ENCODE results near the gene C3.
"Not testable (repeated sequence)": the region's sequence is repeated elsewhere in the genome, so short reads cannot be mapped to it uniquely, and the experiment has no call there.

Gene C3

DNA sequence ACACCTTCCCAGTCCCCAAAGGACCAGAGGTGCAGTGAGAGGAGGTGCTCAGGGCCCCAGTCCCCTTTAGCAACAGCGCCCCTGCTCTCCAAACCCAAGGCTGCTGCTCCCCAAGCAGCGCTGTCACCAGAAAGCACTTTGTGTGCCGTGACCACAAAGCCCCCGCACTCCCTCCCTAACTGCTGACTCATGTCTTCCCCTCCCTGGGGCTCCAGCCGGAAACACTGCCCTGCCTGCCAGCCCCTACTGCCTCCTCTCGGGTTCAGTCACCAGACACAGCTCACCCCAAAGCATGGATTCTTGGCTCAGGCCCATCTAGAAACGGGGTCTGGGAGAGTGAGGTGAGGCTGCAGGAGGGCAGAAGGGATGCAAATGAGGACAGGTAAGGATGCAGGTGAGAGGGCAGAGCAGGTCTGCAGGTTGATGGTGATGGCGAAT, 45.6 kb downstream of the C3 start:
- peak; percentile 75 for DNase-seq (ENCODE audit: extremely low spot score, insufficient read length, low read depth)
- FAIRE-seq, result peak; percentile 96

GRCh38 chr19:6674408-6674807, 46.0 kb downstream of the C3 start:
- FAIRE-seq; DNase-seq (ENCODE audit: extremely low spot score, insufficient read length, low read depth): not testable (repeated sequence)

DNA sequence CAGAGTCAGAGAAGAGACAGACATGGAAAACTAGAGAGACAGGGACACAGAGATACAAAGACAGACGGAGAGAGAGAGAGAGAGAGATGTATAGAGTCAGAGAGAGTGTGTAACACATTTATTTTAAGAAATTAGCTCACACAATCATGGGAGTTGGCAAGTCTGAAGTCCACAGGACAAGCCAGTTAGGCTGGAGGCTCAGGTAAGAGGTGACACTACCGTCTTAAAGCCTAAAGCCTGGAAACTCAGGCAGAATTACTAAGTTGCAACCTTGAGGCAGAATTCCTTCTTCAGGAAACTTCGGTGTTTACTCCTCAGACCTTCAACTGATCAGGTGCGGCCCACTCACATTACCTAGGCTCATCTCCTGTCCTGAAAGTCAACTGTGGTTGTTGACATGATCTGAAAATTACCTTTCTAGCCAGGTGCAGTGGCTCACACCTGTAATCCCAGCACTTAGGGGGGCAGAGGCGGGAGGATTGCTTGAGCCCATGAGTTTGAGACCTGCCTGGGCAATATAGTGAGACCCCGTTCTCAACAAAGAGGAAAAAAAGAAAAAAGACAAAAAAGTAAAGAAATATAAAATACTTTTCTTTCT, 47.7 kb downstream of the C3 start:
- FAIRE-seq (no peak), DNase-seq (ENCODE audit: extremely low spot score, insufficient read length, low read depth) (no peak)

- no peak for DNase-seq (ENCODE audit: extremely low spot score, insufficient read length, low read depth)
- FAIRE-seq, result no peak
Observed at GRCh38 chr19:6671960-6672359, 48.5 kb downstream of the C3 start.

DNA sequence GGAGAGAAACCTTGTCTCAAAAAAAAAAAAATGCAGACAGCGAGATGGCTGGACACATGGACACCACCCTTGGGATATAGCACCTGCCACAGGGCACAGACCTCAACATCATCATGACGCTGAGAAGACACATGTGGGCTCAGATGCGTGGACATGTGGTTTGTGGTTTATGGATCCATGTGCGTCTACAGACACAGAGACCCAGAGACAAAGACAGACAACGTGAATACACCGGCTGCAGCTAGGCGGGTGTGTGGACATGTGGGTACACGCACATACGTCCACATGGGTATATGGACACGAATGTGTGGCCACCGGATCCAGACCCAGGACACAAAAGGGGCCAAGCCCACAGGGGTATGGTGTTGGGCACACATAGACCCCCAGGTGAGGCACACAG, 51.8 kb downstream of the C3 start:
- FAIRE-seq, result no peak
- DNase-seq (ENCODE audit: extremely low spot score, insufficient read length, low read depth), result no peak

GRCh38 chr19:6667114-6667627, 53.3 kb downstream of the C3 start:
- FAIRE-seq (no peak), DNase-seq (ENCODE audit: extremely low spot score, insufficient read length, low read depth) (no peak)

GRCh38 chr19:6664916-6665315, 55.5 kb downstream of the C3 start:
- no peak for FAIRE-seq

DNA sequence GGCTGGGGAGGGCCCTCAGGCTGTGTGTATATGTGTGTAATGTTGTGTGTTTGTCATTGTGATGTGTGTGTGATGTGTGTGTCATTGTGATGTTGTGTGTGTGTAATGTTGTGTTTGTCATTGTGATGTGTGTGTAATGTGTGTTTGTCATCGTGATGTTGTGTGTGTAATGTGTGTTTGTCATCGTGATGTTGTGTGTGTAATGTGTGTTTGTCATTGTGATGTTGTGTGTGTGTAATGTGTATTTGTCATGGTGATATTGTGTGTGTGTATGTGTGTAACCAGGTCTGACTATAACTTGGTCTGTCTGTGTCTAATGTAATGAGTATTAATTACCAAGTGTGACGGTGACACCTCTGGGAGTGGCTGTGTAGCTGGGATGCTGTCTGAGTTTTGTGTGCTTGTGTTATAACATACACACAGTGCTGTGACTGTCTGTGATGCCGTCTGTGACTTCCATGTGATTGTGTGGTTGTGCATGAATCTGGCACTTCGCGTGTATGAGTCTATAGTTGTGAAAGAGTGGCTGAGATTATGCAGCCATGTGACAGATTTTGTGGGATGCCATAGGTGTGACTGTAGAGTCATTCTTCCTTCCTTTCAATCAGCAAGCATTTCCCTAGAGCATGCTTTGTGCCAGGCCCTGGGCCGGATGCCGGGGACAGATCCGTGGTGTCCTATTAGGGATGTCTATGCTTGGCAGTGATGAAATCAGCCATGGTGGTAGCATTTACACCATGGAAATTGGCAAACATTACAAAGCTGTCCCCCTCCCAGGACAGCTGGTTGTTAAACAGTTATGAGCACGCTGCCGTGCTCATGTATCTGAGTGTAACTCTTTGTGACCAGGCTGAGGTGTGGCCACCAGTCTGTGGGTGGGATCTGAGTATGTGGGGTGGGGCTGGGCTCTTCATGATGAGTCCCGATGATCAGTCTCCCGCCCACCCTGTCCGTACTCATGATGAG, 56.9 kb downstream of the C3 start:
- FAIRE-seq, result peak; percentile 78

More at GRCh38 chr19:6664916-6665315, 55.5 kb downstream of the C3 start:
- DNase-seq (ENCODE audit: extremely low spot score, insufficient read length, low read depth), result no peak

GRCh38 chr19:6662702-6663101, 57.7 kb downstream of the C3 start:
- no peak for FAIRE-seq
- DNase-seq (ENCODE audit: extremely low spot score, insufficient read length, low read depth), result no peak

More for the DNA sequence above, 56.9 kb downstream of the C3 start:
- DNase-seq (ENCODE audit: extremely low spot score, insufficient read length, low read depth), result no peak

GRCh38 chr19:6661509-6662244, 58.8 kb downstream of the C3 start:
- not testable (repeated sequence) for DNase-seq (ENCODE audit: extremely low spot score, insufficient read length, low read depth)
- peak; percentile 94 for FAIRE-seq

DNA sequence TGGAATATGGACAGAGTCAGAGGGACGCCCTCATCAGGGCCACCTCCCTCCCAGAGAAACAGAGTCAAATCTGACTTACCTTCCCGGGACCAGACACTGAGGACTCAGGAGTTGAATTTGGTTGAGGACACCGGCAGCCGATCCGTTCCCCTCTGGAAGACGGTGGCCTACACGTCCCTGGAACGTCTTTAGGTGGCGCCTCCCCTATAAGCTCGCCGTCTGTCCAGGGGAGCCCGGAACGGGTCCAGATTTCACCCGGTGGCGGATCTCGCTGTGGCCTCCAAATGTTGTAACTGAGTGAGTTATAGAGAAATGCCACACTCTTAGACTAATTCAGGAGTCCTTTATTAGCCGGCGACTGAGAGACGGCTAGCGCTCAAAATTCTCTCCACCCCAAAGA, 59.5 kb downstream of the C3 start:
- no peak for FAIRE-seq
- no peak for DNase-seq (ENCODE audit: extremely low spot score, insufficient read length, low read depth)

- peak; percentile 65 for FAIRE-seq
- not testable (repeated sequence) for DNase-seq (ENCODE audit: extremely low spot score, insufficient read length, low read depth)
Observed at GRCh38 chr19:6656390-6656789, 64.1 kb downstream of the C3 start.

DNA sequence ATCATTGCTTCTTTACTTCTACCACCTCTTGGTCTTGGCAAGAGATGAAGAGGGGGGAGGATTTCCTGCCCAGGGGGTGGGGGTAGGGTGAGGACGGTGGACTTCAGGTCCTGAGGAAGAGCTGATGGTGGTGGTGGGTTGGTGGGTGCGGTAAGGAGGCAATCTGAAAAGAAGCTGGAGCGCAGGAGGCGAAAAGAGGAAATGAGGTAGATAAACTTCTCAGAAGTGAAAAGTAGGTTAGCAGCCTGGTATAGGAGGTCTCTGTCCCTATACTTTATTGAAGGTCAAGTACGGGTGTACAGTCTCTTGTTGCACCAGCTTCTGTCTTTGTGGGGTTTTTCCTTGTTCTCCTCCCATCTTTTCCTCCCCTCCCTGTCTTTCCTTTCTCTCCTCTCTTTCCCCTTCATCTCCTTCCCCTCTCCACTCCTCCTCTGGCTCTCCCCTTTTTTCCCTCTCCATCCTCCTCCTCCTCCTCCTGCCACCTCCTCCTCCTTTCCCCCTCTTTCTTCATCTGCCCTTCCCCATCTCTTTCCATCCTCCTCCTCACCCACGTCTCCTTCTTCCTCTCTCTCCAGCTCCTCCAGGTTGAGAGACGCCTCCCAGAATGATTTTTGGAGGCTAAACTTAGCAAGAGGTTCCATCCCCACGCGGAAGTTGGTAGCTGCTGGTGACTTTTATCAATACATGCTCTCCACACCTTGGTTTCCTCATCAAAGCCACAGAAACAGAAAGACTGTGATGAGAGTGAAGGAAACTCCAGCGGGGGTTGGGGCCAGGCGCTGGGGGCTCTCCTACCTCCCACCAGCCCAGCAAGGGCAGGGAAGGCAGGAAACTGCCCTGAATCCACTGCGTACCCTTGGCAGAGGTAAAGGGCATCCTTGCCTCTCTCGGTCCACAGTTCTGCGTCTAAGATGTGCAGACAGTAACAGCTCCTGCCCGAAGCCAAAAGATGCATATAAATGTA, 65.8 kb downstream of the C3 start:
- DNase-seq (ENCODE audit: extremely low spot score, insufficient read length, low read depth) (no peak), FAIRE-seq (peak; percentile 90)

- FAIRE-seq (peak; percentile 12), DNase-seq (ENCODE audit: extremely low spot score, insufficient read length, low read depth) (no peak)
Observed at GRCh38 chr19:6652805-6653094, 67.7 kb downstream of the C3 start.

GRCh38 chr19:6651965-6652804, 68.3 kb downstream of the C3 start:
- peak; percentile 33 for FAIRE-seq

DNA sequence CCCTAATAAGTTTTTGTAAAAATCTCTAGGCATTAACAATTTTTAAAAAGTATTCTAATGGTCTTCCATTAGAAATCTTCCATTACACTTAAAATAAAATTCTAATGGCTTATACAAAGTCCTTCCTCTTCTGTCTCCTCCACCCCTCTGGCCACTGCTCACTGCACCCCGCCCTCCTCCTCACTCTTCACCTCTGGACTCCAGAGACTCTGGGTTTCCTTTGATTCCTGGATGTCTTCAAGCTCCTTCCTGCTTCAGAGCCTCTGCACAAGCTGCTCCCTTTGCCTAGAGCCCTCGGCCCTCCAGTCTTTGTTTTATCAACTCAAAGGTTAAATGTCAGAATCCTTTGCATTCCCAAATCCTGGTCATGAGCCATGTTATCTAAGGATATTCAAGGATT, 71.3 kb downstream of the C3 start:
- FAIRE-seq (no peak), DNase-seq (ENCODE audit: extremely low spot score, insufficient read length, low read depth) (no peak)

More at GRCh38 chr19:6651965-6652804, 68.3 kb downstream of the C3 start:
- no peak for DNase-seq (ENCODE audit: extremely low spot score, insufficient read length, low read depth)

- no peak for FAIRE-seq
Observed at GRCh38 chr19:6648141-6648715, 72.2 kb downstream of the C3 start.

DNA sequence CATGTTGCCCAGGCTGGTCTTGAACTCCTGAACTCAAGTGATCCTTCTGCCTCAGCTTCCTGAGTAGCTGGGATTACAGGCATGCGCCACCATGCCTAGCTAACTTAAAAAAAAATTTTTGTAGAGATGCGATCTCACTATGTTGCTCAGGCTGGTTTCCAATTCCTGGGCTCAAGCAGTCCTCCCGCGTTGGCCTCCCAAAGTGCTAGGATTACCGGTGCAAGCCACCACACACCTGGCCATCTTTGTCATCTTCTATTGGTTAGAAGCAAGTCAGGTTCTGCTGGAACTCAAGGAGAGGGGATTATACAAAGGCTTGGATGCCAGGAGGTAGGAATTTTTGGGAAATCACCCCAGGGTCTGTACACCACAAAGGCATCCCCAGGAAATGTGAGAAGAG, 75.7 kb downstream of the C3 start:
- FAIRE-seq, result no peak
- no peak for DNase-seq (ENCODE audit: extremely low spot score, insufficient read length, low read depth)

More at GRCh38 chr19:6648141-6648715, 72.2 kb downstream of the C3 start:
- no peak for DNase-seq (ENCODE audit: extremely low spot score, insufficient read length, low read depth)
